Measurements from ENCODE around the gene FUT8.

The FUT8 gene

DNA sequence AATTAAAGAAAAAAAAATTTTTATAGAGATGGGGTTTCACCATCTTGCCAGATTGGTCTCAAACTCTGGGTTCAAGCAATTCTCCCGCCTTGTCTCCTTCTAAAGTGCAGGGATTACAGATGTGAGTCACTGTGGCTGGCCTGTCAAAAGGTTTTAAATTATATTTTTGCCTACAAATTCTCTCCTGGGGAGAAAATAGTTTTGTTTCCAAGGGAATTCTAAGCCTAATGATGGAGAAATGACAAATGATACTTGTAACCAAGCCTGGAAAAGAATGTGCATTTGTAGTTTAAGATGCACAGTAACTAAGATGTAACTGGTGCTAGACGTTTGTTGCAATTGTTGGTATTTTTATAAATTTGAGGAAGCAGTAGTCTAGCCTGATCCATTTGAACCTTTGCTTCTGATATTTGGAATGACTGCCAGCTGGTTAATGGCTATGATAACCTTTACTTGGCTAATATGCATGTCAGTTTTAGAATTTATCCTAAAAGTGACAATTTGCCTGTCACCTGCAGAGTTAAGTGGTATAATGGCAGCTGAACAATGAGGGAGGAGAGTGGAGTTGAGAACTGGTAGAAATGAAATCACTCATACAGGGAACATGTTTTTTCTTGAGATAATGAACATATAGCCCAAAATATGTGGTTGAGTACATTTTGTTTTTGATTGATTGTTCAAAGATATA lies 148.0 kb downstream of the FUT8 start:
- peak in 2 of 3 experiments; percentile 54 to 84 for DNase-seq

GRCh38 chr14:65564370-65564769 lies 151.8 kb downstream of the FUT8 start:
- no peak for DNase-seq

DNA sequence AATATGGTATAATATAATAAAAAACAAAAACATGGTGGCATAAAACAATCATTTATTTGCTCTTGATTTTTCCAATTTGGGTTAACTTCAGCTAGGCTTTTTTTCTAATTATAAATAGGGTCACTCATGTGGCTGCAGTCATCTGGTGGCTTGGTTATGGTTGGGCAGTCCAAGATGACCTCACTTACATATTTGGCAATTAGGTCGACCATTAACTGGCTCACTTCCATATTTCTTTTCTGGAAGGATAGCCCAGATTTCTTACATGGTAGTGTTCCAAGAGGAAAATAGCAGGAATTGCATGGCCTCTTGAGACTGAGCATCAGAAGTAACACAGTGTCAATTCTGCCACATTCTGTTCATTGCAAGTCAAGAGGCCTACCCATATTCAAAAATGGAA lies 153.4 kb downstream of the FUT8 start:
- no peak for DNase-seq

DNA sequence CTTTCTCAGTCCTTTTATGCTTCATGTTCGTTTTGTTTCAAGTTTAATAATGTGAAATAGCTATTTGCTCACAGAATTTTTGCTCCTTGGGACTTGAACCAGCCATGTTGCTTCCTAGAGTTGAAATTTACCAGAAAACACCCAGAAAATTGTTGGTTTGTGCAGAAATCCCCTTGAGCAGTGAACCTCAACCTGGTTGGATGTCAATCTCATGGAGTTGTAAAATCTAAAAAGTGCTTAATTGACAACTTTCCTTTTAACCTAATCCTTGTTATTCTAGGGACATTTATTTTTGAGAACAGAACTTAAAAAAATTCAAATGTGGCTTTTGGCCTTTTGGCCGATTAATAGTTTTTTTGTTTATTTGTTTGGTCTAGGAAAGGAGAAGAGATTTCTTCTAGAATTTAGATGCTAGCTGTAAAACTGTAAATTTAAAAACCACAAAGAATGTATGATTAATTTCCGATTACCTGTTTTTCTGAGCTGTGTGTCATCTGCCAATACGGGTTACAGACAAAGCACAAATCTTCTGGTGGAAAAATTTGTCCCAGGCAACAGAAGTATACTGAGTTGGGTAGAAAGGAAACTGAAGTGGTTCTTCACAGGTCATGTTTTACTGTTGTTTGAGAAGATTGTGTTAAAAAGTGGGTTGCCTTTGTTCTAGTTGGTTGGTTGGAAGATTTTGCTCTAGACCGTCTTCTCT lies 154.4 kb downstream of the FUT8 start:
- DNase-seq = no peak

- DNase-seq = no peak
Observed at GRCh38 chr14:65574611-65575010, 162.1 kb downstream of the FUT8 start.

DNA sequence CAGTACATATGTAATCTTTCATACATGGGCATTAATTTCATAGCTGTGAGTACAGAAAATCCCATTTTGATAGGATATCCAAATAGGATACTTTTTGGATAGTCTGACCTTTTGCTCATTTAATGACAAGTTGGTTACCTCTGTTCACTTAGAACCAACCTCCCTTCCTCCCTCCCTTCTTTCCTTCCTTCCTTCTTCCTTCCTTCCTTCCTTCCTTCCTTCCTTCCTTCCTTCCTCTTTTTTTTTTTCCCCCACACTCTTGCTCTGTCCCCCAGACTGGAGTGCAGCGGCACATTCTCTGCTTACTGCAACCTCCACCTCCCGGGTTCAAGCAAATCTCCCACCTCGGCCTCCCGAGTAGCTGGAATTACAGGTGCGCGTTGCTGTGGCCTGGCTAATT lies 162.9 kb downstream of the FUT8 start:
- no peak for DNase-seq

GRCh38 chr14:65580973-65581372 lies 168.4 kb downstream of the FUT8 start:
- no peak for DNase-seq

DNA sequence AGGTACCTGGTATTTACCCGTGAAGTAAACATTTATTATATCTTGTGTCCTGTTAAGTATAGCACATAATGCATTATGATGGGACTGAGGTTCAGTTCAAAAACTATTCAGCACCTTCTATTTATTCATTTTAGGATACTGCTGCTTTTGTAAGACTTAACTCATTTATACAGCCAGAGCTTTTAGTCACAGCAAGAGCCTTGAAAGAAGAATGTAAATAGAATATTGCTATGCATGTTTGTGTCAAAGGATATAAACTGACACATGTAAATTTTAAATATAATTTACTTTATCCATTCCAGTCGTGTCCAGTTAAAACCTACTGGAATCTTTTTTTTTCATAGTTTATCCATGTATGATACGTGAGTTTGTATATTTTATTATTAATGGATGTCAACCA lies 168.8 kb downstream of the FUT8 start:
- DNase-seq = no peak

- no peak for DNase-seq
Observed at GRCh38 chr14:65581799-65582198, 169.3 kb downstream of the FUT8 start.

- DNase-seq = no peak
Observed at GRCh38 chr14:65585216-65585615, 172.7 kb downstream of the FUT8 start.

DNA sequence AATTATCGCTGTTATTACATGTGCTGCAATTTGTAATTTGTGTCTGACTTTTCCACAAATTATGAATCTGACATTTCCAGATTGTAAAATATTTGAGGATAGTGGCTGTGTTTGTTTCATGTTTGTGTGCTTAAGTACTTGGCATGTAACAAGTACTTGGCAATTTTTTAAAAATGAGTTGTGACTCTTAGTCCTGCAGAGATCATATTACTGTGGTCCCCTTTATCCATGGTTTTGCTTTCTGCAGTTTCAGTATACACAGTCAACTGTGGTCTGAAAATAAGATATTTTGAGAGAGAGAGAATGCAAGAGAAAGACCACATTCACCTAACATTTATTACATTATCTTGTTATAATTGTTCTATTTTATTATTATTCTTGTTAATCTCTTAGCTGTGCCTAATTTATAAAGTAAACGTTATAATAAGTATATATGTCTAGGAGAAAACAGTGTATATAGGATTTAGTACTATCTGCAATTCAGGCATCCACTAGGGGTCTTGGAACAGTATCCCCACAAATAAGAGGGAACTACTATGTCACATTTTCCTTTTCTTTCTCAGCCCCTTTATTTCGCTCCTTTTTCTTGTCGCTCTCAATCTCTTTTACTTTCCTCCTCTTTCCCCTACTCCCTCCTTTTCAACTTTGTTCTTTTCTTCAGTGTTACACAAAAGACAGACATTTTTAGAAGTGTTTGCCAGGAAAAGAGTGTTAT lies 176.1 kb downstream of the FUT8 start:
- DNase-seq = peak in 1 of 3 experiments; percentile 12

DNA sequence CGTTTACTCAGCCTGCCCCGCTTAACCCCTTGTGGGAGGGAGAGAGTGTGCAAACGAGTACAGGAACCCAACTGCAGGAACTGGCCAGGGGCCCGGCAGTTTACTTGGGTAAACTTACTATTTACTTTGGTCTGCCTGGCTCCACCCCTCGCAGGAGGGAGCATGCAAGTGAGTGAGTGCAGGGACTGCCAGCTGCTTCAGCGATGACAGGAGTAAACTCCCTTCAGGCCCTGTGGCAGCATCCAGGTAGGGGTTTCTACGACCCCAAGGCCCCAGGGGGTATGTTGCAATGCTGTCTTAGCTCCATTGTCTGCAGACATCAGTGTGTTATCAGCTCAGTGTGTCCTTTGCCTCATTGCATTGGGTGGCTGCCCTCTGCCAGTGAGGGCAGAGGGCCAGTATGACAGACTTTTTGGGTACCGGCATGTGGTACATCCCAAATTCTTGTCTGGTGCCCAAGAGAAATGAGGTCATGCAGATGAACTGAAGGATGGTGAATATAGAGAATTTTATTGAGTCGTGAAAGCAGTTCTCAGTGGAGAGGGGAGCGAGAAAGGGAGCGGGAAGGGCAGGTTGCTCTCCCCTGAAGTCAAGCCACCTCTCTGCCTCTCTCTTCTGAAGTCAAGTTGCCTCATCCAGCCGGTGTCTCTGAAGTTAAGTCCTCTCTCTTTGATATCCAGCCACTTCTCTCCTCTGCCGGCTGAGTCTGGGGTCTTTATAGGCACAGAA lies 181.8 kb downstream of the FUT8 start:
- DNase-seq = peak in 1 of 3 experiments; percentile 1

DNA sequence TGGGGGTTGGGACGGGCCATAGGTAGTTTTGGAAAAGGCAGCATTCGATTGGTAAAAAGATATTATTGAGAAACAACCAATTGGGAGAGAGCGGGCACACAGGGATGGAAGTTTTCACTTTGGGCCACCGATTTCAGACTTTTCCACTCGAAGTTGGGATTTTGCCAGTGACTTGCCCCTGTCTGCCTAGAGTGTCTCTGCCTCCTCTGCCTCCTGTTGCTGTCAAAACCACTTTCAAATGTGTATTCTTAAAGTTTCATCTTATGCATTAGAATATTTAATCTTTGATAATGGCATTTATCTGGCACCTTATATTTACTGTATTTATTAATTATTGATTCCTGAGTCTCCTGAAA lies 182.3 kb downstream of the FUT8 start:
- DNase-seq = no peak

GRCh38 chr14:65599375-65599774 lies 186.8 kb downstream of the FUT8 start:
- no peak for DNase-seq

DNA sequence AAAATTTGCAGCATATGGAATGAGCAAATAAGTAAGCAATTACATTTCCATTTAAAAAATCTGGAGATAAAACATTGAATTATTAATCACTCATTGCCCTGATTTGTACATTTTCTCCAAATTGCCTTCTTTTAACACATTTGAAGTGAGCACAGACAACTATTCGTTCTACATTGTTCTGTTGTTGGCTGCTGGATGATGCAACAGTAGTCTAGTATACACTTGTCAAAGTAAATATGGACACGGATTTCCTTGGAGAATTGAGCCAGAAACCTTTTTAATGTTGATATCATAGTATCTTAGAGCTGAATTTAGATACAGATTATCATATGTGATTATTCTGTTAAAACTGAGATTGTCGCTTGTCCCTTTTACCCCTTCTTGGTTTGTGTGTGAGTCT lies 188.2 kb downstream of the FUT8 start:
- DNase-seq = no peak

DNA sequence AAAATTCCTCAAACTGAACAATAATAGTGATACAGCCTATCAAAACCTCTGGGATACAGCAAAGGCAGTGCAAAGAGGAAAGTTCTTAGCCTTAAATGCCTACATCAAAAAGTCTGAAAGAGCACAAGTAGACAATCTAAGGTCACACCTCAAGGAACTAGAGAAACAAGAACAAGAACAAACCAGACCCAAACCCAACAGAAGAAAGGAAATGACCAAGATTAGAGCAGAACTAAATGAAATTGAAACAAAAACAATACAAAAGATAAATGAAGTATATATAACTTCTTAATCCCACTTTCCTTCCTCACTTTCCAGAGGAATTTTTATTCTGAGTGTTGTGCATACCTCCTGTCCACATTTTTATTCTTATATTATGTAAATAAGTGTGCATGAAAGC lies 192.0 kb downstream of the FUT8 start:
- DNase-seq = no peak

GRCh38 chr14:65604936-65605335 lies 192.4 kb downstream of the FUT8 start:
- DNase-seq = no peak

DNA sequence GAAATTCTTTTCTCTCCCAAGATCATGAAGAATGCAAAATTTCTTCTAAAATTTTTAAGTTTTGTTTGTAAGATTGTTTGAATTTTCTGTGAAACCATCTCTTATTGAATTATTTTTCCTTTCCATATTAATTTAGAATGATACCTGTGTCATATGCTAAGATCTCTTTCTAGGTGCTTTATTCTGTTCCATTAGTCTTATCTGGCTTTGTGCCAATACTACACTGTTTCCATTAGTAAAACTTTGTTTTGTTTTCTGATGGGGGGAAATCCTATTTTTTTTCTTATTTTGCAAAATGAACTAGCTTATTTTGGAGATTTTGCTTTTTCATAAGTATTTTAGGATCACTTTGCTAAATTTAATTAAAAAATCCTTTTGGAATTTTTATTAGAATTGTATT lies 193.9 kb downstream of the FUT8 start:
- DNase-seq = no peak

DNA sequence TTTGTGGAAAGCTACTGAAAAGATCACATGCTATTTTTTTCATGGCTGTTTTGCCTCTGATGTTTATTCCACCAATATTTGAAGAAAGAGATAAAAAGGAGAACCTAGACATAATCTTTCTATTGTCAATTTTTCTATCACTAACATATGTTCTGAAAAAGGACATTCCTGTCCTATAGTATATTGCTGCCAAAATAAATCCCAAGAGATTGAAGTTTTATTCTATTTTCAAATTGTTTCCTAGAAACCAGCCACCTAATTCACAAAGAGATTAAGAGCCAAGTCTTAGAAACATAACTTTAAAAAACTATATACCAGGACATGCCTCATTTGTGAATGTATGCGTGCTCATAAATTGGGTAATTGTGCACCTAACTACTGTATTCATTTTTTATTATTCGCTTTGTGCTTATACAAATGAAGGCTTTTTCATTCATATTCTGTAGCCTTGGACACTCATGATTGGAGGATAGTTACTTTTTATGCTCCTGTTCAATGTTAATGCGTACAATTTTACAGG lies 200.7 kb downstream of the FUT8 start:
- DNase-seq = no peak

GRCh38 chr14:65618996-65619395 lies 206.5 kb downstream of the FUT8 start:
- DNase-seq = no peak

DNA sequence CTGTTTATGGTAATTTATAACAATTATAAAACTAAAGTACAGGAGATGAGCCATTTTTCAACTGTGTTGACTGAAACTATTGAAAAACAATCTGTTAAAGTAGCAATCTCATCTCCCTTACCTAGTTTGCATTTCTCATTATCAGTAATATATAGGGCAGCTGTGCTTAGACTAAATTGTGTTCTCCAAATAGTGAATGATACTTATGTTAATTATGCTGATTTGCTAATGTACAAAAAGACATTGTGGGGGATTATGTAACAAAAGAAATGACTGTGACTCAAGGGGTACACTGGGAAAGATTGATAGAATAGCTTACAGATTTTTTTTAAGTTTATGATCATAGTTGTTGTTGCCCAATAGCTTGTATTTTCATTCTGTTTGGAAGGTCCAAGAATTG lies 207.7 kb downstream of the FUT8 start:
- peak in 1 of 3 experiments; percentile 1 for DNase-seq

- DNase-seq = no peak
Observed at GRCh38 chr14:65622703-65623102, 210.2 kb downstream of the FUT8 start.

- no peak for DNase-seq
Observed at GRCh38 chr14:65623759-65624158, 211.2 kb downstream of the FUT8 start.
